Upper lobe of left lung (tissue), 6 donors: ENCODE results near the gene PRX. TPM values are rescaled to one million over a fixed set of nuclear protein-coding genes. Genes with fewer than 3 reads are reported as not detected.

Experiments
- ATAC-seq, 2 donors: fragments of 200-7000 bp; cut with Tn5 transposase; one replicate each; pipeline ENCODE4 v1.9.1; 2022; ENCODE audit warnings: mild to moderate bottlenecking in 2 of 2, moderate library complexity in 2 of 2; ENCODE audit not compliant: low FRiP score in 2 of 2
- DNase-seq, 2 donors: peaks; one replicate each; pipeline ENCODE4 v3.0.0-alpha.2; 2019 to 2020
- H3K27ac ChIP-seq, 4 donors: fragments of 200-600 bp; sonication (generic); one replicate each; pipeline ENCODE4 v1.5.1; 2016 to 2019
- H3K27me3 ChIP-seq, 4 donors: fragments of 200-600 bp; sonication (generic); one replicate each; pipeline ENCODE4 v1.5.1; 2017 to 2019
- H3K36me3 ChIP-seq, 4 donors: fragments of 200-600 bp; sonication (generic); one replicate each; pipeline ENCODE4 v1.5.1; 2016 to 2019
- H3K4me1 ChIP-seq, 4 donors: fragments of 200-600 bp; sonication (generic); one replicate each; pipeline ENCODE4 v1.5.1; 2018 to 2019
- H3K4me3 ChIP-seq, 4 donors: fragments of 200-600 bp; sonication (generic); one replicate each; pipeline ENCODE4 v1.5.1; 2017 to 2019; ENCODE audit warnings: mild to moderate bottlenecking in 2 of 4, moderate library complexity in 1 of 4
- H3K9me3 ChIP-seq, 4 donors: fragments of 200-600 bp; sonication (generic); one replicate each; pipeline ENCODE4 v1.5.1; 2018 to 2019
- EP300 ChIP-seq, 4 donors: sonication (generic); formaldehyde crosslinking; IDR thresholded peaks; one replicate each; pipeline ENCODE4 v1.5.1; 2017; ENCODE audit warnings: antibody characterized with exemption in 4 of 4, control low read depth in 2 of 4
- POLR2A ChIP-seq, 4 donors: fragments of 450-650 bp; IDR thresholded peaks; one replicate each; pipeline ENCODE4 v1.5.1; 2016 to 2017; ENCODE audit warnings: antibody characterized with exemption in 4 of 4, mild to moderate bottlenecking in 2 of 4
- POLR2AphosphoS5 ChIP-seq, 2 donors: sonication (generic); formaldehyde crosslinking; IDR thresholded peaks; one replicate each; pipeline ENCODE4 v1.5.1; 2017; ENCODE audit warnings: antibody characterized with exemption in 2 of 2
- WGBS, 2 donors: methylation state at CpG; one replicate each; pipeline ENCODE4 v1.1.5; 2017 to 2018; 5-methylcytosine and 5-hydroxymethylcytosine counted together
- small RNA-seq, 4 donors: library from RNA; depleted of rRNA; stranded (forward); fragments of <200 nt; gene quantifications; one replicate each; pipeline ENCODE3, GENCODE V24; 2016
- total RNA-seq, 6 donors: library from RNA; depleted of rRNA in 4 of 6; stranded (reverse); fragments of >200 nt in 4 of 6; gene quantifications; one replicate each; pipeline versions ENCODE4 v1.1.0 to v1.2.1, GENCODE V29; 2016 to 2021
- TF ChIP-seq, protein P1 (sequence below), 6 experiments: fragments of 450-650 bp in 4 of 6; fragments of 200-600 bp in 2 of 6; sonication (generic) in 2 of 6; IDR thresholded peaks; one replicate each; pipeline ENCODE4 v1.5.1; 2016 to 2019; ENCODE audit warnings: antibody characterized with exemption in 6 of 6
- donor health status: DM: no; HTN: no; CAD: no; lungs with moderate emphysema.
- donor health status: DM: no; HTN: yes; CAD: no; lungs with severe emphysema.

PRX gene
- total RNA-seq, 6 donors from 2014 or later: 30.1 to 146 (median 51.5) TPM

DNA sequence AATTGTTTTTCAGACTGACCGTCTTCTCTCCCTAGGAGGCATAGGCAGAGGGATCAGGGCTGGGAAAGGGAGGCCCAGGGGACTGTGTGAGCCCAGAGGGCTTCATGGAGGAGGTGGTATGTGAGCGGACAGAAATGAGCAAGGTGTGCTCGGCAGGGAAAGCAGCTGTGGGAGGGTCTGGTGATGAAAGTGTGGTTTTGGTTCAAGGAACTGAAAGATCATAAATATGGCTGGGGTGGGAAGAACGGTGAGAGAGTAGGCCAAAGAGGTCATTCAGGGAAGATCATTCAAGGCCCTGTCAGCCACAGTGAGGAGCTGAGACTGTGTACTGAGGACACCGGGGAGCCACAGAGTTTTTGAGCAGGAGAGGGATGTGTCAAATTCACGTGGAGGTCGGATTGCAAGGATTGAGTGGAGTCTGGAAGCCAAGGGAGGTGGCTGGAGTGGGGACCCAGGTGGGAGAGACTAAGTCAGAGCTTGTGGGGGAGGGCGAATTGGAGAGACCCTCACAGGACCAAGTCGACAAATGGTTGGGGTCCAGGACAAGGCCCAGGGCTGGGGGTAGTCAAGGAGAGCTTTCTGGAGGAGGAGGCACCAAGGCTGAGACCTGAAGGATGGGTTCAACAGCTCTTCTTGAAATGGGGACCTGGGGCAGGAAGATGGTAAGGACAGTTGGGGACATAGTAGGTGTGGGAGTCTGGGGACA lies 57.0 kb downstream of the PRX start:
- Histone ChIP-seq H3K36me3 (peaks cover 0 to 10% (median 2%) of the 10 kb centered on the region in 4 donors), H3K4me1 (peaks cover 11 to 20% (median 13%) of the 10 kb centered on the region in 4 donors), H3K4me3 (no peak overlapping the region), H3K27ac (no peak overlapping the region), H3K27me3 (no peaks in the 10 kb centered on the region), H3K9me3 (no peaks in the 10 kb centered on the region)
- WGBS, 2 donors: 82 to 84% methylated on average over 9 of the region's 9 CpGs
- no peak for TF ChIP-seq POLR2AphosphoS5 (IDR thresholded peaks at IDR 0.05)
- no peak for TF ChIP-seq POLR2A (IDR thresholded peaks at IDR 0.05)
- no peak for TF ChIP-seq EP300 (IDR thresholded peaks at IDR 0.05)
- TF ChIP-seq, protein P1, sequence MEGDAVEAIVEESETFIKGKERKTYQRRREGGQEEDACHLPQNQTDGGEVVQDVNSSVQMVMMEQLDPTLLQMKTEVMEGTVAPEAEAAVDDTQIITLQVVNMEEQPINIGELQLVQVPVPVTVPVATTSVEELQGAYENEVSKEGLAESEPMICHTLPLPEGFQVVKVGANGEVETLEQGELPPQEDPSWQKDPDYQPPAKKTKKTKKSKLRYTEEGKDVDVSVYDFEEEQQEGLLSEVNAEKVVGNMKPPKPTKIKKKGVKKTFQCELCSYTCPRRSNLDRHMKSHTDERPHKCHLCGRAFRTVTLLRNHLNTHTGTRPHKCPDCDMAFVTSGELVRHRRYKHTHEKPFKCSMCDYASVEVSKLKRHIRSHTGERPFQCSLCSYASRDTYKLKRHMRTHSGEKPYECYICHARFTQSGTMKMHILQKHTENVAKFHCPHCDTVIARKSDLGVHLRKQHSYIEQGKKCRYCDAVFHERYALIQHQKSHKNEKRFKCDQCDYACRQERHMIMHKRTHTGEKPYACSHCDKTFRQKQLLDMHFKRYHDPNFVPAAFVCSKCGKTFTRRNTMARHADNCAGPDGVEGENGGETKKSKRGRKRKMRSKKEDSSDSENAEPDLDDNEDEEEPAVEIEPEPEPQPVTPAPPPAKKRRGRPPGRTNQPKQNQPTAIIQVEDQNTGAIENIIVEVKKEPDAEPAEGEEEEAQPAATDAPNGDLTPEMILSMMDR (IDR thresholded peaks at IDR 0.05): no peak
- DNase-seq (no peak), ATAC-seq (no peak)

DNA sequence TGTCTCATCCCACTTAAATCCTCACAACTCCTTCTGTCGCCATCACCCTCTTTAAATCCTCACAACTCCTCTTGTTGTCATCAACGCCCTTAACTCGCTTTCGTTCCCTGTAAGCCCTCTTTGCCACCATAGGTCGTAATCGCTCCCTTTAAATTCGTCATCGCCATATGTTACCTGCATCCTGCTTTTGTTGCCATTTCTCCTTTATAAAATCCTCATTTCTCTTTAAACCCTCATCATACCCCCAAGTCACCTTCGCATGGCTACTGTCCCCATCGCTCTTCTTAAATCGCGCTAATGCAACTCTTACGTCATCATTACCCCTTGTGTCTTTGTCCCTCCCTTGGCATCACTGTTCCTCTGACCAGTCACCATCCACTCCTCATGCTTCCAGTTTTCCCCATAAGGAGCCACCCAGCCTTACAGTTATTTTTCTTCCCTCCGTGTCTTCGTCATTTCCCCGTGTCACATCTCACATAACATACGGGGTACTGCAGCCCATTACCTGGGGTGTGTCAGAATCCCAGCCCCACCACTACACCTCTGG lies 64.1 kb downstream of the PRX start:
- ATAC-seq (peak in 1 of 2 donors; percentile 44), DNase-seq (peak in 1 of 2 donors; percentile 28)
- H3K27me3 ChIP-seq: no peaks in the 10 kb centered on the region
- WGBS, 2 donors: 9 to 16% methylated on average over 17 of the region's 17 CpGs
- peaks cover 10 to 33% (median 20%) of the 10 kb centered on the region in 4 donors for H3K4me1 ChIP-seq
- TF ChIP-seq, protein P1 (IDR thresholded peaks at IDR 0.05): no peak
- TF ChIP-seq EP300 (IDR thresholded peaks at IDR 0.05): no peak
- TF ChIP-seq POLR2AphosphoS5 (IDR thresholded peaks at IDR 0.05): peak; percentile 6 to 20
- no peak for TF ChIP-seq POLR2A (IDR thresholded peaks at IDR 0.05)
- H3K9me3 ChIP-seq: no peaks in the 10 kb centered on the region
- H3K36me3 ChIP-seq: no peaks in the 10 kb centered on the region
- peak overlapping the region; percentile 67 to 85 (median 78) for H3K27ac ChIP-seq
- peak overlapping the region; percentile 70 to 95 (median 88) for H3K4me3 ChIP-seq

DNA sequence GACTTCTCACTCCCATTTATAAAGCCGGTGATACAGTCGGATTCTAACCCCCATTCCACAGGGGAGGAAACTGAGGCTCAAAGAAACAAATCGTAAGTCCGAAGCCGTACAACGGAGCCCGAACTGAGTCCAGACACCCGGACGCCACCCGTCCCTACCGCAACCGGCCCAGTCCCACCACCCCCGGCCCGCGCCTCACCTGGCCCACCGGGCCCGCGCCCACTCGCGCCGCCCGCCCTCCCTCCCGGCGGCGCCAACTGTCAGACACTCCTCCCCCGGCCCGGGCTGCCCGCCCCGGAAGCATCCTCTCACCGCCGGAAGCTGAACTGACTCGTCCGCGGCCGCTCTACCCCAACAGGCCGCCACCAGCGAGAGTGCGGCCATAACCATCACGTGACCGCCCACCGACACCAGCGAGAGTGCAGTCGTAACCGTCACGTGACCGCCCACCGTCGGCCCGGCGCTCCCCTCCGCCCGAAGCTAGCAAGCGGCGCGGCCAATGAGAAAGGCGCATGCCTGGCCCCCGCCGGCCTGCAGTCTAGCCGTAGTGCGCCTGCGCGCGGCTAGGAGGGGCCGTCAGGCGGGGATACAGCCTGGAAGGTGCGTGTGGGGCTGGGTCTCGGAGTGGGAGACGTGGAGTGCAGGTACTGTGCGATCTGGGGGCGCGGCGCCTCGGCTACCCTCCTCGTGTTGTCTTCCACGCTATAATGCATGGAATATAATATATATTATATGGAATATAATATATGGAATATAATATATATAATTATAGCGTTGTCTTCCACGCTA lies 64.9 kb downstream of the PRX start, which contains the start of the genes C19orf47 and PLD3:
TSS of gene C19orf47 (minus strand) at position 273 of the 789 bp plus-strand sequence. CDS start 6,540 bp downstream, outside the sequence.
TSS of gene PLD3 (plus strand) at position 571 of the 789 bp plus-strand sequence. CDS start 17,789 bp downstream, outside the sequence.
- Histone ChIP-seq H3K4me1 (peaks cover 10 to 34% (median 20%) of the 10 kb centered on the region in 4 donors), H3K4me3 (peak within 1 kb of the TSS; percentile 73 to 95 (median 88)), H3K9me3 (no peaks in the 10 kb centered on the region), H3K27me3 (no peaks in the 10 kb centered on the region), H3K36me3 (no peaks in the 10 kb centered on the region), H3K27ac (peak within 1 kb of the TSS; percentile 79 to 85 (median 82))
- ATAC-seq (peak; percentile 98 to 99), DNase-seq (peak; percentile 99 to 100)
- TF ChIP-seq POLR2AphosphoS5 (IDR thresholded peaks at IDR 0.05) (peak; percentile 90 to 97), EP300 (IDR thresholded peaks at IDR 0.05) (peak in 1 of 4 donors; percentile 65), POLR2A (IDR thresholded peaks at IDR 0.05) (peak in 3 of 4 donors; percentile 43 to 93 (median 69))
- TF ChIP-seq, protein P1 (IDR thresholded peaks at IDR 0.05): peak in 3 of 6 experiments; percentile 41 to 59 (median 54)
- 0% methylated on average over 4 to 50 of the region's 77 CpGs for WGBS, 2 donors

DNA sequence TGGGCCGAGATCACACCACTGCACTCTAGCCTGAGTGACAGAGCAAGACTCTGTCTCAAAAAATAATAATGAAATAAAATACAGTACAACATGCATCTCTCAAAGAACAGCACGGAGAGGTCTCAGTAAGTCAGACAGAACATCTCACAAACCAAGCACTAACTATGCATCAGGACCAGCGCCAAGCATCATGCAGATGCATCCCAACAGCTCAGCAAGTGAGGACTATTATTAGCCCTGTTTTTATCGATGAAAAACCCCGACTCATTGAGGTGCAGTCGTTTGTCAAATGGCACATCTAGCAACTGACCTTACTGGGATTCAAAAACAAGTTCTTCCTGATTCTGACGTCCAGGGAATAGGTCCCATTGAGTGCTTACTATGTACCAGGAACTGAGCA lies 68.8 kb downstream of the PRX start:
- no peak overlapping the region for H3K4me3 ChIP-seq
- no peak overlapping the region for H3K27ac ChIP-seq
- TF ChIP-seq EP300 (IDR thresholded peaks at IDR 0.05) (no peak), POLR2A (IDR thresholded peaks at IDR 0.05) (no peak), POLR2AphosphoS5 (IDR thresholded peaks at IDR 0.05) (no peak)
- TF ChIP-seq, protein P1 (IDR thresholded peaks at IDR 0.05): no peak
- 65 to 81% methylated on average over 7 of the region's 7 CpGs for WGBS, 2 donors
- DNase-seq (no peak), ATAC-seq (no peak)
- no peaks in the 10 kb centered on the region for H3K27me3 ChIP-seq
- peaks cover 10 to 41% (median 30%) of the 10 kb centered on the region in 4 donors for H3K4me1 ChIP-seq
- no peaks in the 10 kb centered on the region for H3K9me3 ChIP-seq
- no peaks in the 10 kb centered on the region for H3K36me3 ChIP-seq

Small RNAs within 50 kb of the gene (small RNA-seq; reads per million reads assigned to genes)
- 0 to 0.07 (median 0.03) reads per million in 4 donors for gene MIR6796
- gene RF00017: 0 reads per million in 4 donors

Other genes starting within 250 kb of the PRX start
- gene MAP3K10, start 222.0 kb downstream of the PRX start, total RNA-seq: 10 to 100 TPM in 5 of 6 donors, 1 to 10 TPM in 1; 9.0 to 56.6 (median 18.4) TPM
- not detected for gene TTC9B, start 195.0 kb downstream of the PRX start, total RNA-seq
- under 1 TPM in 3 of 6 donors, not detected in 3; 0.31 to 1.00 (median 0.79) TPM for gene CCNP, start 186.7 kb downstream of the PRX start, total RNA-seq
- 100 to 1,000 TPM in 4 of 6 donors, 10 to 100 TPM in 2; 59.7 to 164 (median 105) TPM for gene AKT2, start 128.0 kb downstream of the PRX start, total RNA-seq
- 10 to 100 TPM; 12.6 to 59.7 (median 16.4) TPM for gene C19orf47, start 65.0 kb downstream of the PRX start, total RNA-seq
- gene PLD3, start 64.7 kb downstream of the PRX start, total RNA-seq: 100 to 1,000 TPM; 257 to 710 (median 470) TPM
- 1 to 10 TPM in 1 of 6 donors, under 1 TPM in 4, not detected in 1; 0.17 to 1.0 (median 0.46) TPM for gene HIPK4, start 23.2 kb downstream of the PRX start, total RNA-seq
- 10 to 100 TPM in 4 of 6 donors, 1 to 10 TPM in 2; 2.1 to 37.5 (median 18.4) TPM for gene SERTAD1, start 12.6 kb upstream of the PRX start, total RNA-seq
- gene SERTAD3, start 31.0 kb upstream of the PRX start, total RNA-seq: 10 to 100 TPM in 5 of 6 donors, 1 to 10 TPM in 1; 8.9 to 44.5 (median 21.9) TPM
- 100 to 1,000 TPM in 5 of 6 donors, 10 to 100 TPM in 1; 77.5 to 379 (median 223) TPM for gene BLVRB, start 52.4 kb upstream of the PRX start, total RNA-seq
- 1 to 10 TPM in 1 of 6 donors, under 1 TPM in 5; 0.33 to 8.4 (median 0.67) TPM for gene SPTBN4, start 53.6 kb upstream of the PRX start, total RNA-seq
- gene SHKBP1, start 163.5 kb upstream of the PRX start, total RNA-seq: 100 to 1,000 TPM in 2 of 6 donors, 10 to 100 TPM in 4; 60.6 to 232 (median 90.2) TPM
- gene LTBP4, start 188.0 kb upstream of the PRX start, total RNA-seq: 100 to 1,000 TPM; 125 to 541 (median 401) TPM